ENCODE measurements around the gene NCS1.

The NCS1 gene

GRCh38 chr9:130149031-130149430, 23.2 kb upstream of the NCS1 start:
- DNase-seq = no peak

- DNase-seq = no peak
These were observed 22.4 kb upstream of the NCS1 start for GRCh38 chr9:130149654-130150286.

DNA sequence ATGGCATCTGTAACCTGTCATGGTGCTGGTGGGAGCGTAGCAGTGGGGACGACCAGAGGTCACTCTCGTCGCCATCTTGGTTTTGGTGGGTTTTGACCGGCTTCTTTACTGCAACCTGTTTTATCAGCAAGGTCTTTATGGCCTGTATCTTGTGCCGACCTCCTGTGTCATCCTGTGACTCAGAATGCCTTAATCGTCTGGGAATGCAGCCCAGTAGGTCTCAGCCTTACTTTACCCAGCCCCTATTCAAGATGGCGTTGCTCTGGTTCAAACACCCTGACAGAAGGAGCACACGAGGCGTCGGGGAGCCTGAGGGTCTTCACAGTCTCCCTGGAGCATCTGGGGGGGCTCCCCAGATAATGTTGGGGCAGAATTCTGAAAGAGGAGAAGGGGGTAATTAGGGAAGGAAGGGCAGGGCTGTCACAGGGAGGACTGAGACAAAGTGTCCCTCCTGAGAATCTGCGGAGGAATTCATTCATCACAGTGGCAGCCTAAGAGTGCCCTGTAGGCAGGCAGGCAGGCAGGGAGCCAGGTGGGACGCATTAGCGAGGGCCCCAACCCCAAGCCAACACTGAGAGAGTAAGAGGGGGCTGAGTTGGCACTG, 21.3 kb upstream of the NCS1 start:
- no peak for DNase-seq

DNA sequence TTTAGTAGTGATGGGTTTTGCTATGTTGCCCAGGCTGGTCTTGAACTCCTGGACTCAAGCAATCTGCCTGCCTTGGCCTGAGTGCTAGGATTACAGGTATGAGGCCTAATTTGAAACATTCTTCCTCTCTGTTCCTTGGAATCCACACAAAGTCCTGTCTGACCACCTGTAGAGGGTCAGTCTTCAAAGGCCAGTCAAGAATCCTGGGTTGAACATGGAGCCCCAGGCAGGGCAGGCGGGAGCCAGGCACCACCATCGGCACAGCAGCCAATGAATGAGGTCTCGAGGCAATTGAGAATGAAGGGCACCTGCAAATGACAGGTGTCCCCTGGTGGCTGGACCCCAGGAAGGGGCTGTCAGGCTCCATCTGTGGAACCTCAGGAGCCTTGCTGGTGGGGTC, 17.4 kb upstream of the NCS1 start:
- no peak for DNase-seq

- no peak for DNase-seq
These were observed 16.6 kb upstream of the NCS1 start for GRCh38 chr9:130155647-130156046.

- DNase-seq = no peak
These were observed 15.5 kb upstream of the NCS1 start for GRCh38 chr9:130156672-130157071.

- DNase-seq = no peak
These were observed 15.1 kb upstream of the NCS1 start for GRCh38 chr9:130157079-130157478.

- no peak for DNase-seq
These were observed 14.2 kb upstream of the NCS1 start for GRCh38 chr9:130158001-130158400.

GRCh38 chr9:130159057-130159456, 13.1 kb upstream of the NCS1 start:
- DNase-seq = no peak

DNA sequence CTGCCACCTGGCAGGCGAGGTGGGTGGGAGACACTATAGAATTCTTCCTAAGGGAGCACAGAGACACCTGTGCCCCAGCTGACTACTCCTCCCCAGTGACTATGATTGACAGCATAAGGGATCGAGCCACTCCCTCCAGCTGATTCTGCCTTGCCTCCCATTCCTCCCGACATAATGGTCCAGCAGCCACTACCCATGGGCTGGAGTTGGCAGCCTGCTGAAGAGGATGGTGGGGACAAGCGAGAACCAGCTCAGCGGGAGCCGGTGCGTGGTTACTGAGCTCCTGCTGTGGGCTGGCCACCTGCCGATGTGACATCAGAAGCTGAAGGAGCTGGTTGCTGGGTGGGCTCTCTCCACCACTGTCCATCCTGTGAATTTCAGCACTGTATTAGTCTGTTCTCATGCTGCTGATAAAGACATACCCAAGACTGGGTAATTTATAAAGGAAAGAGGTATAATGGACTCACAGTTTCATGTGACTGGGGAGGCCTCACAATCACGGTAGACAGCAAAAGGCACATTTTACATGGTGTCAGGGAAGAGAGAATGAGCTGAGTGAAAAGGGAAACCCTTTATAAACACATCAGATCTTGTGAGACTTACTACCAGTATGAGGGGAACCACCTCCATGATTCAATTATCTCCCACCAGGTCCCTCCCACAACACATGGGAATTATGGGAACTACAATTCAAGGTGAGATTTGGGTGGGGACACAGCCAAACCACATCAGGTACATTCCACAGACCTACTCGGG, 12.1 kb upstream of the NCS1 start:
- peak; percentile 90 for DNase-seq

- no peak for DNase-seq
These were observed 11.2 kb upstream of the NCS1 start for GRCh38 chr9:130160862-130161470.

- DNase-seq = no peak
These were observed 6.6 kb upstream of the NCS1 start for GRCh38 chr9:130165579-130165978.

GRCh38 chr9:130166399-130166798, 5.8 kb upstream of the NCS1 start:
- no peak for DNase-seq

- no peak for DNase-seq
These were observed 4.3 kb upstream of the NCS1 start for GRCh38 chr9:130167927-130168326.

DNA sequence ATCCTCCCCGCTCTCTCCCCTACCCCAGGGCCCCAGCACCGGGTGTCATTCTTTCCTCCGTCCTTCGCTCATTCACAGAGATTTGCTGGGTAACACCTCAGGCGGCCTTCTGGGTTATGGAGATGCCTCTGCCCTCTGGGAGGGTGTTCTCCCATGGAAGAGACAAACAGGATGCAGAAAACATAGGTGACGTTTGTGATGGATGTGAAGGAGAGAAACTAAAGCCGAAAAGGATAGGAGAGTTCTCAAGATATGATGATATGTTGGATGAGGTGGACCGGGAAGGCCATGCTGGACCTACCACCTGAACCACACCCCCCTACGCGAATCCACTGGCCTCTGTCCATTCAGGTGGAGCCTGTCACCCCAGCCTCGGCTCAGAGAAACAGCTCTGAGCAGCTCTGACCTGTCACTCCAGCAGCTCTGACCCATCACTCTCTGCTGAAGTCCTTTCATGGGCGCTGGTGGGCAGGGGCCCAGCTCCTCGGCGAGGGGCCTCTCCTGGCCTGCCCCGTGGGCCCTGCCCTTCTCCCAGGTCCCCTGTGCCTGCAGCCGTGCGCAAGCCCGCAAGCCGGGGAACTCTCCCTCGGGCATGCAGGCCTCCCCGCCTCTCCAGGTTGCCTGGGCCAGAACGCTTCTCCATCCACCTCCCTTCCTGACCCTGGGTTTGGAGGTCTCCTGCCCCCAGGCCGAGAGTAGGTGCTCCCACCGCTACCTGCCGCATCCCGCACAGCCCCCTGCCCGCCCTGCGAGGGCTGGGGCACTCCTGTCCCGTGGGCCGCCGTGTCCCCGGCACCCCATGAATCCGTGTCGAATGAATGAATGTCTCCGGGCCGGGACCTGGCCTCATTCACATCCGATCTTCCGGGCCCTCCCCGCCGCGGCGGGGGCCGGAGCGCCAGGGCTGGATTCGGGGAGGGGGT, 717 bp upstream of the NCS1 start:
- DNase-seq = no peak

- peak; percentile 28 for DNase-seq
These were observed 858 bp downstream of the NCS1 start for GRCh38 chr9:130172858-130173665.

GRCh38 chr9:130173666-130173983, 1.4 kb downstream of the NCS1 start:
- DNase-seq = no peak

GRCh38 chr9:130174025-130174424, 1.8 kb downstream of the NCS1 start:
- DNase-seq = no peak

GRCh38 chr9:130174920-130175321, 2.7 kb downstream of the NCS1 start:
- no peak for DNase-seq

- DNase-seq = no peak
These were observed 3.2 kb downstream of the NCS1 start for GRCh38 chr9:130175355-130175754.

DNA sequence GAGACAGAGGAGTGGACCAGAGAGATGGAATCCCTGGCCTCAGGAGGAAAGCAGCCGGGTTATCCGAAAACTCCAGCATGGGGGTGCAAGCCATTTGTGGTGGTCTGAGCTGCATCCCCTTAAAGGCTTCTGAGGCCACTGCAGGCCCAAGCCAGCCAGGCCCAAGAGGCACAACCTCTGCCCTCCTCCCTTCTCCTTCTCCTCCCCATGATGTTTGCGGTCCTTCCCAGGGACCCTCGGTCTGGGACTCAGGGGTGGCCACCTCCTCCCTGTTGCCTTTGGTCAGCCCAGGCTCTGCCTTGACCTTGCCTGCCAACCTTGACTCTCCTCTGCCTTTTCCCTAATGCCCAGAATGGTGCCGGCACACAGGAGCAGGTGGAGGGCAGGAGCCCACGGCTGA, 4.6 kb downstream of the NCS1 start:
- DNase-seq = no peak

All from COR-L47 (cell line).